Prostate gland (tissue), 2 donors: ENCODE results near the gene BMP8B. TPM values are rescaled to one million over a fixed set of nuclear protein-coding genes. Genes with fewer than 3 reads are reported as not detected.

Experiments used
- DNase-seq: peaks from one replicate; pipeline ENCODE4 v3.0.0-alpha.2; 2019; ENCODE audit warnings: low spot score
- H3K27ac ChIP-seq, 2 donors: fragments of 200-600 bp; sonication (generic); 2 replicates each; pipeline ENCODE4 v1.5.1; 2017 to 2019
- H3K27me3 ChIP-seq: fragments of 200-600 bp; sonication (generic); replicated peaks from 2 replicates; pipeline ENCODE4 v1.5.1; 2019; ENCODE audit not compliant: insufficient read depth
- H3K36me3 ChIP-seq, 2 donors: fragments of 200-600 bp; sonication (generic); 1 replicate in 1 of 2; 2 replicates in 1 of 2; pipeline versions ENCODE4 v1.5.1 to v1.8.1; 2017 to 2019
- H3K4me1 ChIP-seq: fragments of 200-600 bp; sonication (generic); replicated peaks from 2 replicates; pipeline ENCODE4 v1.5.1; 2019
- H3K4me3 ChIP-seq, 2 donors: fragments of 200-600 bp; sonication (generic); 2 replicates each; pipeline ENCODE4 v1.5.1; 2017 to 2019
- H3K9me3 ChIP-seq: fragments of 200-600 bp; sonication (generic); 2 replicates; pipeline ENCODE4 v1.5.1; 2017
- POLR2A ChIP-seq: fragments of 450-650 bp; IDR thresholded peaks from one replicate; pipeline ENCODE4 v1.6.1; 2016; ENCODE audit warnings: antibody characterized with exemption, mild to moderate bottlenecking
- POLR2AphosphoS5 ChIP-seq: sonication (generic); formaldehyde crosslinking; IDR thresholded peaks from one replicate; pipeline ENCODE4 v1.6.1; 2017; ENCODE audit warnings: antibody characterized with exemption
- WGBS: methylation state at CpG from one replicate; pipeline ENCODE4 v1.1.5; 2018; 5-methylcytosine and 5-hydroxymethylcytosine counted together
- intact Hi-C: fragments of 100-400 bp; cut with DNase I; formaldehyde crosslinking; loops from one replicate; pipeline ENCODE4 v1.14.2; 2022
- total RNA-seq, 2 donors: library from RNA; depleted of rRNA; stranded (reverse); fragments of >200 nt; gene quantifications; one replicate each; pipeline ENCODE4 v1.1.0, GENCODE V29; 2016
- TF ChIP-seq, protein P1 (sequence below), 4 experiments: fragments of 200-600 bp in 2 of 4; fragments of 450-650 bp in 2 of 4; sonication (generic) in 2 of 4; IDR thresholded peaks; 1 replicate in 3 of 4; 2 replicates in 1 of 4; pipeline ENCODE4 v1.5.1; 2016 to 2019; ENCODE audit warnings: antibody characterized with exemption in 4 of 4, mild to moderate bottlenecking in 2 of 4, moderate library complexity in 2 of 4

Gene BMP8B
- total RNA-seq, 2 donors from 2014 or later = 0.77 to 4.7 TPM

DNA sequence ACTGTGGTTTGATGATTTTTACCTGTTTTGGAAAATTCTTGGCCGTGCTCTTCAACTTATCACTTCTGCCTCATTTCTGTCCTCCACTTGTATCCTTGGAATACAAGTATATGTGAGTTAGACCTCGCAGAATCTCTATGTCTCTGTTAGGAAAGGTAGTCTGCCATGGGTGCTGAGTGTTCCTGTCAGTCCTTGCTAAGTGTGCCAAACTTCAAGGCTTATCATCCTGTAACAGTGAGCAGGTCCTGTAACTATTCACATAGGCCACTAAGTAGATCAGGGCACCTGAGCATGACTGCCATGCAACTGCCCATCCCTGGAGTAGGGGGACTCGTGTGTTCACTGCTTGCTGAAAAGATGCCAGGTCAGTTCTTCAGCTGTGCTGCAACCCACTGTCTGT lies 24.2 kb upstream of the BMP8B start:
- Histone ChIP-seq H3K27ac (no peak overlapping the region), H3K27me3 (no peaks in the 10 kb centered on the region), H3K9me3 (no peaks in the 10 kb centered on the region), H3K4me3 (no peak overlapping the region), H3K4me1 (no peaks in the 10 kb centered on the region), H3K36me3 (no peaks in the 10 kb centered on the region)
- no peak for DNase-seq
- TF ChIP-seq, protein P1, sequence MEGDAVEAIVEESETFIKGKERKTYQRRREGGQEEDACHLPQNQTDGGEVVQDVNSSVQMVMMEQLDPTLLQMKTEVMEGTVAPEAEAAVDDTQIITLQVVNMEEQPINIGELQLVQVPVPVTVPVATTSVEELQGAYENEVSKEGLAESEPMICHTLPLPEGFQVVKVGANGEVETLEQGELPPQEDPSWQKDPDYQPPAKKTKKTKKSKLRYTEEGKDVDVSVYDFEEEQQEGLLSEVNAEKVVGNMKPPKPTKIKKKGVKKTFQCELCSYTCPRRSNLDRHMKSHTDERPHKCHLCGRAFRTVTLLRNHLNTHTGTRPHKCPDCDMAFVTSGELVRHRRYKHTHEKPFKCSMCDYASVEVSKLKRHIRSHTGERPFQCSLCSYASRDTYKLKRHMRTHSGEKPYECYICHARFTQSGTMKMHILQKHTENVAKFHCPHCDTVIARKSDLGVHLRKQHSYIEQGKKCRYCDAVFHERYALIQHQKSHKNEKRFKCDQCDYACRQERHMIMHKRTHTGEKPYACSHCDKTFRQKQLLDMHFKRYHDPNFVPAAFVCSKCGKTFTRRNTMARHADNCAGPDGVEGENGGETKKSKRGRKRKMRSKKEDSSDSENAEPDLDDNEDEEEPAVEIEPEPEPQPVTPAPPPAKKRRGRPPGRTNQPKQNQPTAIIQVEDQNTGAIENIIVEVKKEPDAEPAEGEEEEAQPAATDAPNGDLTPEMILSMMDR (IDR thresholded peaks at IDR 0.05) = no peak
- TF ChIP-seq POLR2A (no peak), POLR2AphosphoS5 (no peak)
- intact Hi-C loops = no loop called here
- 86% methylated on average over 3 of the region's 3 CpGs for WGBS

DNA sequence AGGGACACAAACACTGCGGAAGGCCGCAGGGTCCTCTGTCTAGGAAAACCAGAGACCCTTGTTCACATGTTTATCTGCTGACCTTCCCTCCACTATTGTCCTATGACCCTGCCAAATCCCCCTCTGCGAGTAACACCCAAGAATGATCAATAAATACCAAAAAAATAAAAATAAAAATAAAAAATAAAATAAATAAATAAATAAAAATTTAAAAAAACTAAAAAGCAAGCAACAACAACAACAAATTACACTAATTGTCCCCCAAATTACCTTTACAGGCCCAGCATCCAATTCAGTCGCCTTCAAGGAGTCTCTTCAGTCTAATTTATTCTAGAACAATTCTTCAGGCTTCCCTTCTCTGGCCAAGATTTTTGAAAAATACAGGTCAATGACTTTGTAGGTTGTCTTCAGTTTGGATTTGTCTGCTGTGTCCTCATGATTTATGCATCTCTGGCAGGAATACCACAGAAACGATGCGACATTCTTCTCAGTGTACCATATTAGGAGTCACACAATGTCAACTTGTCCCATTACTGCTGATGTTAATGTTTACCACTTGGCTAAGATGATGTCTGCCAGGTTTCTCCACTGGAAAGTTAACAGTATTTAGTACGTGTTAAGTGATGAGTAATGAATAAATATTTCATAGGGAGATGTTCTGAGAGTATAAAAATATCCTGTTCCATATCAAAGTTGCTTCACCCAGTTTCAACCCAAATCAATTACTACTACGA lies 20.3 kb upstream of the BMP8B start:
- H3K27ac ChIP-seq = no peak overlapping the region
- H3K27me3 ChIP-seq = no peaks in the 10 kb centered on the region
- TF ChIP-seq, protein P1 (IDR thresholded peaks at IDR 0.05) = no peak
- TF ChIP-seq POLR2AphosphoS5 (no peak), POLR2A (no peak)
- 56% methylated on average over 6 of the region's 8 CpGs for WGBS
- intact Hi-C loops = no loop called here
- DNase-seq = no peak
- no peak overlapping the region for H3K4me3 ChIP-seq
- H3K36me3 ChIP-seq = no peaks in the 10 kb centered on the region
- H3K4me1 ChIP-seq = no peaks in the 10 kb centered on the region
- H3K9me3 ChIP-seq = no peaks in the 10 kb centered on the region

DNA sequence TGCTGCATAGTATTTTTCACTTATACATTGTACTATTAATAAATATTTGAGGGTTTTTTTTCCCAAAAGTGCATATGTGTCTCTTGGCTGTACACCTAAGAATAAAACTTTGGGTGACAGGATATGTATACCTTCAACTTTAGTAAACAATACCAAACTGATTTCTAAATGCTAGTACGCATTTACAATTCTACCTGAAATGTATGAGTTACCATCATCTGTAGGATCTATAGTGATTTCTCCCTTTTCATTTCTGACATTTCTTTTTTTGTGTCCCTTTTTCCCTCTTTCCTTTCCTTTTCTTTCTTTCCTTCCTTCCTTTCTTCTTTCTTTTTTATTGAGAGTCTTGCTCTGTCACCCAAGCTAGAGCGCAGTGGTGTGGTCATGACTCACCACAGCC lies 16.7 kb upstream of the BMP8B start:
- no peak overlapping the region for H3K27ac ChIP-seq
- DNase-seq = no peak
- H3K4me3 ChIP-seq = no peak overlapping the region
- H3K36me3 ChIP-seq = no peaks in the 10 kb centered on the region
- no peaks in the 10 kb centered on the region for H3K9me3 ChIP-seq
- intact Hi-C loops = no loop called here
- WGBS = 96% methylated on average over 2 of the region's 2 CpGs
- H3K27me3 ChIP-seq = no peaks in the 10 kb centered on the region
- TF ChIP-seq, protein P1 (IDR thresholded peaks at IDR 0.05) = no peak
- TF ChIP-seq POLR2A (no peak), POLR2AphosphoS5 (no peak)
- no peaks in the 10 kb centered on the region for H3K4me1 ChIP-seq

DNA sequence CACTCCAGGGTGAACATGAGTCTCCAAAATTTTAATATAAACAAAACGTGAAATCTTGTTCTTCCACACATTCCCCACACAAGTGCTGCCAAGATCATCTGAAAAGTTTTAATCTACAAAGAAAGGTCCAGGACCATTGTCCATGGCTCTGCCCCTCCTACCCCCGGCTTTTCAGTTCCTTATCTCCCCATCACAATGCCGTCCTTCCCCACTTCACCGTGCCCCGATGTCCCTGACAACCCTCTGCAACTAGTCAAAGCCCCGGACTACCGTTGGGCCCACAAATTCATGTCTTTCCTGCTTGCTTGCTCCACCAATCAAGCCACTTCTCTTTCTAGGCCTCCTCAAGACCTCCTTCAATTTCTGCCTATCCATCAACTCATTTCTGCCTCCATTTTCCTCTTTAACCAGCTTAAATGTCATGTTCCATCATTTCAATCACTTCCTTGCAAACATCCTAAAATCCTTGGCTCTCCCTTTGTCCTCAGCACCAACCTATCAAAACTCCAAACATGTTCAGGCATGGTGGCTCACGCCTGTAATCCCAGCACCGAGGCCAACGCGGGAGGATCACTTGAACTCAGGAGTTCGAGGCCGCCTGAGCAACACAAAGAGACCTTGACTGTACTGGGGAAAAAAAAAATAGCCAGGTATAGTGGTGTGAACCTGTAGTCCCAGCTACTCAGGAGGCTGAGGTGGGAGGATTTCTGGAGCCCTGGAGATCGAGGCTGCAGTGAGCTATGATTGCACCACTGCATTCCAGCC lies 14.0 kb upstream of the BMP8B start:
- intact Hi-C loops = no loop called here
- DNase-seq = no peak
- Histone ChIP-seq H3K4me3 (no peak overlapping the region), H3K36me3 (no peaks in the 10 kb centered on the region), H3K27me3 (no peaks in the 10 kb centered on the region), H3K27ac (no peak overlapping the region), H3K4me1 (no peaks in the 10 kb centered on the region), H3K9me3 (no peaks in the 10 kb centered on the region)
- TF ChIP-seq, protein P1 (IDR thresholded peaks at IDR 0.05) = no peak
- no peak for TF ChIP-seq POLR2A
- 77% methylated on average over 14 of the region's 14 CpGs for WGBS

DNA sequence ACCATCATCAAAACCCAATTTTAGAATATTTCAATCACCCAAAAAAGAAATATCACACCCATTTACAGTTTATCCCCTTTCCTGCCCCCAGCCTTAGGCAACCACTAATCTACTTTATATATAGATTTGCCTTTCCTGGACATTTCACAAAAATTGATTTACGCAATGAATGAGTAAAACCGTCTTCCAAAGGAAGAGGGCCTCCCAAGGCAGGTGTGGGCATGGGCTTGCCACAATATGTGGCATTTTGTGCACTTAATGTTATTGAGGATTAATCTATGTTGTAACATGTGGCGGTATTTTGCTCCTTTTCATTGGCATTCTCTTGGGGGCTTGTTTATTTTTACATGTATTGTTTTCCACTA lies 11.8 kb upstream of the BMP8B start:
- 77% methylated on average over 3 of the region's 3 CpGs for WGBS
- H3K27me3 ChIP-seq = no peaks in the 10 kb centered on the region
- intact Hi-C loops = no loop called here
- TF ChIP-seq POLR2A (no peak), POLR2AphosphoS5 (no peak)
- TF ChIP-seq, protein P1 (IDR thresholded peaks at IDR 0.05) = no peak
- no peaks in the 10 kb centered on the region for H3K4me1 ChIP-seq
- no peak overlapping the region for H3K4me3 ChIP-seq
- DNase-seq = no peak
- H3K36me3 ChIP-seq = no peaks in the 10 kb centered on the region
- no peak overlapping the region for H3K27ac ChIP-seq
- no peaks in the 10 kb centered on the region for H3K9me3 ChIP-seq
